ENCODE data around the gene CFAP210. TPM values are rescaled to one million over a fixed set of nuclear protein-coding genes. Genes with fewer than 3 reads are reported as not detected.

Gene CFAP210
- total and polyA plus RNA-seq, 9 of the 15 experiments (the other 6 are each of a cell fraction or from before 2014, with no cell fraction given), result 0.75 to 3.6 (median 1.3) TPM

DNA sequence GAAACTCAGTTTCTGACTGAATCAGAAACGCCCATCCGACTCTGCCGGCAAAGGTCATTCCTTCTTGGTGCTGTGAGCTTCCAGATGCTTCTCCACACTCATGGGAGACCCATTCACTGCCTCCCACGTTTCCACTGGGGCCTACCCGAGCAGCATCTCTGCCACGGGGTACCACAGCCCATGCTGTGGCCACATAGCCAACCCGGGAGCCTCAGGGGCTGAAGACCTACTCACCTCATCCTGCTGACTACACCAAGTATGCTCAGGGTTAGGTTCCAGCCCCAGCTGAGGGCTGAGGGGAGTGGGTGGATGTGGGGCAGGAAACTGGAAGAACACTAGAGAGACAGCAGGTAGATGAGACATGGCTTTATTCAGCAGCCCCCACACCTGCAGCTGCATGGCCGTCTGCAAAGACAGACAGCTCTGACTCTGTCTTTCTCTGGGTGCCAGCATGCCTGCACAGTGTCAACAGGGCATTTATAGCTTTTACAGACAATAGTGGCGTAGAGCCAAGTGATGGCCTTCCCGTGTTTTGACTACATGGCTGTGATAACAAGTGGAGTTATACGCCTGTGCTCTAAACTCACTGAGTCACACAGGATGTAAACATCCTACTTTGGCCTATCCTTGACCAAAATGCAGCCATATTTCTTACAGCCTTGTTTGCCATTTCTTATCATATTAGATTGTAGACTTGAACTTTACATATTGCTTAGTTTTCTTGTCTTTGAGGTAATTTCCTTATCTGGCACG, 22.9 kb upstream of the CFAP210 start (continued):
- TF ChIP-seq, protein P1, sequence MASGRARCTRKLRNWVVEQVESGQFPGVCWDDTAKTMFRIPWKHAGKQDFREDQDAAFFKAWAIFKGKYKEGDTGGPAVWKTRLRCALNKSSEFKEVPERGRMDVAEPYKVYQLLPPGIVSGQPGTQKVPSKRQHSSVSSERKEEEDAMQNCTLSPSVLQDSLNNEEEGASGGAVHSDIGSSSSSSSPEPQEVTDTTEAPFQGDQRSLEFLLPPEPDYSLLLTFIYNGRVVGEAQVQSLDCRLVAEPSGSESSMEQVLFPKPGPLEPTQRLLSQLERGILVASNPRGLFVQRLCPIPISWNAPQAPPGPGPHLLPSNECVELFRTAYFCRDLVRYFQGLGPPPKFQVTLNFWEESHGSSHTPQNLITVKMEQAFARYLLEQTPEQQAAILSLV (tag; IDR thresholded peaks at IDR 0.05), result peak; percentile 62
- peak; percentile 62; the same call in 1 of the 2 replicates for TF ChIP-seq ZNF583 (CRISPR knock-in tag; IDR thresholded peaks at IDR 0.05)
- TF ChIP-seq ZC3H11A (IDR thresholded peaks at IDR 0.05; ENCODE audit: low read depth, low read length), result no peak
- TF ChIP-seq KLF13 (tag; IDR thresholded peaks at IDR 0.05; ENCODE audit: borderline replicate concordance, low read depth), result no peak
- TF ChIP-seq, protein P2, sequence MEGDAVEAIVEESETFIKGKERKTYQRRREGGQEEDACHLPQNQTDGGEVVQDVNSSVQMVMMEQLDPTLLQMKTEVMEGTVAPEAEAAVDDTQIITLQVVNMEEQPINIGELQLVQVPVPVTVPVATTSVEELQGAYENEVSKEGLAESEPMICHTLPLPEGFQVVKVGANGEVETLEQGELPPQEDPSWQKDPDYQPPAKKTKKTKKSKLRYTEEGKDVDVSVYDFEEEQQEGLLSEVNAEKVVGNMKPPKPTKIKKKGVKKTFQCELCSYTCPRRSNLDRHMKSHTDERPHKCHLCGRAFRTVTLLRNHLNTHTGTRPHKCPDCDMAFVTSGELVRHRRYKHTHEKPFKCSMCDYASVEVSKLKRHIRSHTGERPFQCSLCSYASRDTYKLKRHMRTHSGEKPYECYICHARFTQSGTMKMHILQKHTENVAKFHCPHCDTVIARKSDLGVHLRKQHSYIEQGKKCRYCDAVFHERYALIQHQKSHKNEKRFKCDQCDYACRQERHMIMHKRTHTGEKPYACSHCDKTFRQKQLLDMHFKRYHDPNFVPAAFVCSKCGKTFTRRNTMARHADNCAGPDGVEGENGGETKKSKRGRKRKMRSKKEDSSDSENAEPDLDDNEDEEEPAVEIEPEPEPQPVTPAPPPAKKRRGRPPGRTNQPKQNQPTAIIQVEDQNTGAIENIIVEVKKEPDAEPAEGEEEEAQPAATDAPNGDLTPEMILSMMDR (IDR thresholded peaks at IDR 0.05 in 2 of 3, conservative IDR thresholded peaks at IDR 0.05 in 1 of 3; ENCODE audit: insufficient read depth in 2 of 3, low read depth in 1 of 3, low read length in 3 of 3), result no peak
- no peak for TF ChIP-seq FOXJ3 (CRISPR knock-in tag; IDR thresholded peaks at IDR 0.05)
- TF ChIP-seq, protein P3, sequence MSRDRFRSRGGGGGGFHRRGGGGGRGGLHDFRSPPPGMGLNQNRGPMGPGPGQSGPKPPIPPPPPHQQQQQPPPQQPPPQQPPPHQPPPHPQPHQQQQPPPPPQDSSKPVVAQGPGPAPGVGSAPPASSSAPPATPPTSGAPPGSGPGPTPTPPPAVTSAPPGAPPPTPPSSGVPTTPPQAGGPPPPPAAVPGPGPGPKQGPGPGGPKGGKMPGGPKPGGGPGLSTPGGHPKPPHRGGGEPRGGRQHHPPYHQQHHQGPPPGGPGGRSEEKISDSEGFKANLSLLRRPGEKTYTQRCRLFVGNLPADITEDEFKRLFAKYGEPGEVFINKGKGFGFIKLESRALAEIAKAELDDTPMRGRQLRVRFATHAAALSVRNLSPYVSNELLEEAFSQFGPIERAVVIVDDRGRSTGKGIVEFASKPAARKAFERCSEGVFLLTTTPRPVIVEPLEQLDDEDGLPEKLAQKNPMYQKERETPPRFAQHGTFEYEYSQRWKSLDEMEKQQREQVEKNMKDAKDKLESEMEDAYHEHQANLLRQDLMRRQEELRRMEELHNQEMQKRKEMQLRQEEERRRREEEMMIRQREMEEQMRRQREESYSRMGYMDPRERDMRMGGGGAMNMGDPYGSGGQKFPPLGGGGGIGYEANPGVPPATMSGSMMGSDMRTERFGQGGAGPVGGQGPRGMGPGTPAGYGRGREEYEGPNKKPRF (IDR thresholded peaks at IDR 0.05; ENCODE audit: low read depth, low read length), result no peak
- TF ChIP-seq SAP30 (IDR thresholded peaks at IDR 0.05; ENCODE audit: borderline replicate concordance, insufficient read depth, low read depth, low read length, poor library complexity, severe bottlenecking), result no peak
- TF ChIP-seq, protein P4, sequence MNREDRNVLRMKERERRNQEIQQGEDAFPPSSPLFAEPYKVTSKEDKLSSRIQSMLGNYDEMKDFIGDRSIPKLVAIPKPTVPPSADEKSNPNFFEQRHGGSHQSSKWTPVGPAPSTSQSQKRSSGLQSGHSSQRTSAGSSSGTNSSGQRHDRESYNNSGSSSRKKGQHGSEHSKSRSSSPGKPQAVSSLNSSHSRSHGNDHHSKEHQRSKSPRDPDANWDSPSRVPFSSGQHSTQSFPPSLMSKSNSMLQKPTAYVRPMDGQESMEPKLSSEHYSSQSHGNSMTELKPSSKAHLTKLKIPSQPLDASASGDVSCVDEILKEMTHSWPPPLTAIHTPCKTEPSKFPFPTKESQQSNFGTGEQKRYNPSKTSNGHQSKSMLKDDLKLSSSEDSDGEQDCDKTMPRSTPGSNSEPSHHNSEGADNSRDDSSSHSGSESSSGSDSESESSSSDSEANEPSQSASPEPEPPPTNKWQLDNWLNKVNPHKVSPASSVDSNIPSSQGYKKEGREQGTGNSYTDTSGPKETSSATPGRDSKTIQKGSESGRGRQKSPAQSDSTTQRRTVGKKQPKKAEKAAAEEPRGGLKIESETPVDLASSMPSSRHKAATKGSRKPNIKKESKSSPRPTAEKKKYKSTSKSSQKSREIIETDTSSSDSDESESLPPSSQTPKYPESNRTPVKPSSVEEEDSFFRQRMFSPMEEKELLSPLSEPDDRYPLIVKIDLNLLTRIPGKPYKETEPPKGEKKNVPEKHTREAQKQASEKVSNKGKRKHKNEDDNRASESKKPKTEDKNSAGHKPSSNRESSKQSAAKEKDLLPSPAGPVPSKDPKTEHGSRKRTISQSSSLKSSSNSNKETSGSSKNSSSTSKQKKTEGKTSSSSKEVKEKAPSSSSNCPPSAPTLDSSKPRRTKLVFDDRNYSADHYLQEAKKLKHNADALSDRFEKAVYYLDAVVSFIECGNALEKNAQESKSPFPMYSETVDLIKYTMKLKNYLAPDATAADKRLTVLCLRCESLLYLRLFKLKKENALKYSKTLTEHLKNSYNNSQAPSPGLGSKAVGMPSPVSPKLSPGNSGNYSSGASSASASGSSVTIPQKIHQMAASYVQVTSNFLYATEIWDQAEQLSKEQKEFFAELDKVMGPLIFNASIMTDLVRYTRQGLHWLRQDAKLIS (CRISPR knock-in tag; IDR thresholded peaks at IDR 0.05), result no peak
- no peak for TF ChIP-seq SUPT5H (IDR thresholded peaks at IDR 0.05)
- TF ChIP-seq U2AF2 (optimal IDR thresholded peaks at IDR 0.05; ENCODE audit: low read depth, low read length), result no peak
- TF ChIP-seq ZFX (CRISPR knock-in tag; IDR thresholded peaks at IDR 0.05), result no peak
- TF ChIP-seq ZNF766 (CRISPR knock-in tag; conservative IDR thresholded peaks at IDR 0.05), result no peak
- TF ChIP-seq ZNF175 (CRISPR knock-in tag; IDR thresholded peaks at IDR 0.05; ENCODE audit: low read depth), result 0 out of 2 replicates have a peak, but pooled peaks have one; percentile 67
- peak; percentile 15; the same call in 1 of the 2 replicates for TF ChIP-seq MAFG (tag; conservative IDR thresholded peaks at IDR 0.05)
- TF ChIP-seq FOSL1 (tag; conservative IDR thresholded peaks at IDR 0.05), result peak; percentile 50
- no peak for TF ChIP-seq ZNF316 (IDR thresholded peaks at IDR 0.05)
- 0 out of 2 replicates have a peak, but pooled peaks have one; percentile 35 for TF ChIP-seq ZNF24 (IDR thresholded peaks at IDR 0.05)
- TF ChIP-seq RBM25 (IDR thresholded peaks at IDR 0.05; ENCODE audit: low read depth, low read length, severe bottlenecking), result no peak
